H1 (cell line): ENCODE data around the gene CBL. TPM values are rescaled to one million over a fixed set of nuclear protein-coding genes. Genes with fewer than 3 reads are reported as not detected.

Experiments used
- CTCF ChIA-PET: fragments of 300-600 bp; sonication (Branson Sonifier 250); formaldehyde crosslinking; loops from one replicate; lab custom pipeline; 2021; ENCODE audit not compliant: partially characterized antibody; lab: Charles Lee
- POLR2A ChIA-PET: fragments of 300-600 bp; sonication (Branson Sonifier 250); formaldehyde crosslinking; loops from one replicate; lab custom pipeline; 2021; ENCODE audit warnings: inconsistent platforms; ENCODE audit not compliant: partially characterized antibody; lab: Charles Lee
- DNase-seq, 2 experiments: peaks; one replicate each; pipeline versions ENCODE4 v3.0.0 to v3.0.0-alpha.2; 2010 to 2022; ENCODE audit warnings: low spot score in 2 of 2, low read depth in 1 of 2, mixed read lengths in 1 of 2
- FAIRE-seq: peaks from 2 replicates; lab custom pipeline; 2011; peaks lifted over from hg19 to GRCh38; lab: Jason Lieb, UNC
- H2AFZ ChIP-seq: 2 replicates; pipeline ENCODE4 v1.8.1; 2012; ENCODE audit warnings: low read length, inconsistent platforms
- H2AK5ac ChIP-seq: 2 replicates; pipeline ENCODE4 v1.6.1; 2013; ENCODE audit warnings: low read depth, low read length
- H2BK120ac ChIP-seq: replicated peaks from 2 replicates; pipeline ENCODE3; 2013; ENCODE audit warnings: low read depth, low read length, inconsistent platforms
- H2BK12ac ChIP-seq: 2 replicates; pipeline ENCODE4 v1.6.1; 2013; ENCODE audit warnings: low read depth, low read length
- H2BK15ac ChIP-seq: 2 replicates; pipeline ENCODE4 v1.6.1; 2013; ENCODE audit warnings: low read length
- H2BK20ac ChIP-seq: 2 replicates; pipeline ENCODE4 v1.6.1; 2013; ENCODE audit warnings: low read length
- H2BK5ac ChIP-seq: 2 replicates; pipeline ENCODE4 v1.6.1; 2013; ENCODE audit warnings: low read depth, low read length
- H3K14ac ChIP-seq: 2 replicates; pipeline ENCODE4 v1.6.1; 2013; ENCODE audit warnings: inconsistent platforms; ENCODE audit not compliant: insufficient read length
- H3K18ac ChIP-seq: 2 replicates; pipeline ENCODE4 v1.6.1; 2013; ENCODE audit warnings: low read length; ENCODE audit errors: extremely low read depth
- H3K23ac ChIP-seq: 2 replicates; pipeline ENCODE4 v1.6.1; 2013; ENCODE audit warnings: inconsistent platforms; ENCODE audit not compliant: insufficient read length
- H3K23me2 ChIP-seq: 2 replicates; pipeline ENCODE4 v1.6.1; 2013; ENCODE audit warnings: low read depth, low read length
- H3K27ac ChIP-seq: 2 replicates; pipeline ENCODE4 v1.6.1; 2011; ENCODE audit warnings: low read depth, low read length, inconsistent platforms
- H3K27me3 ChIP-seq, 4 experiments: replicated peaks in 1 of 4; 1 replicate in 1 of 4; 2 replicates in 3 of 4; pipeline versions ENCODE4 v1.6.1 to v1.8.1; 2011 to 2013; ENCODE audit warnings: low read length in 3 of 4, mild to moderate bottlenecking in 3 of 4, inconsistent platforms in 2 of 4, mixed read lengths in 2 of 4, moderate library complexity in 1 of 4; ENCODE audit not compliant: control insufficient read depth in 3 of 4, insufficient read depth in 3 of 4; ENCODE audit errors: extremely low read depth in 1 of 4
- H3K36me3 ChIP-seq, 4 experiments: 2 replicates each; pipeline versions ENCODE4 v1.6.1 to v1.8.1; 2011 to 2013; ENCODE audit warnings: mild to moderate bottlenecking in 4 of 4, low read length in 3 of 4, moderate library complexity in 2 of 4, control low read depth in 1 of 4, inconsistent platforms in 1 of 4; ENCODE audit not compliant: insufficient read depth in 4 of 4, control insufficient read depth in 2 of 4
- H3K4ac ChIP-seq: replicated peaks from 2 replicates; pipeline ENCODE3; 2013; ENCODE audit warnings: low read length, low read depth, mixed read lengths, inconsistent platforms; ENCODE audit not compliant: insufficient read length
- H3K4me1 ChIP-seq, 4 experiments: replicated peaks in 1 of 4; 1 replicate in 1 of 4; 2 replicates in 3 of 4; pipeline versions ENCODE4 v1.6.1 to v1.8.1; 2011 to 2013; ENCODE audit warnings: low read length in 3 of 4, inconsistent platforms in 2 of 4, mixed read lengths in 1 of 4; ENCODE audit not compliant: insufficient read depth in 4 of 4, control insufficient read depth in 3 of 4
- H3K4me2 ChIP-seq, 2 experiments: 2 replicates each; pipeline versions ENCODE4 v1.6.1 to v1.8.1; 2011 to 2013; ENCODE audit warnings: low read depth in 2 of 2, low read length in 2 of 2, control low read depth in 1 of 2, inconsistent platforms in 1 of 2, mild to moderate bottlenecking in 1 of 2; ENCODE audit not compliant: insufficient read depth in 1 of 2
- H3K4me3 ChIP-seq, 4 experiments: fragments of 200-600, 300-600 bp in 1 of 4; sonication (generic), shearing (Covaris generic), sonication (Bioruptor Twin) in 1 of 4; 2 replicates each; pipeline versions ENCODE4 v1.5.1 to v1.8.1; 2011 to 2016; ENCODE audit warnings: low read length in 4 of 4, low read depth in 3 of 4, control low read depth in 2 of 4, inconsistent platforms in 2 of 4, mild to moderate bottlenecking in 2 of 4, mixed read lengths in 1 of 4, moderate library complexity in 1 of 4; ENCODE audit not compliant: insufficient read depth in 2 of 4; ENCODE audit errors: extremely low read depth in 1 of 4
- H3K56ac ChIP-seq: replicated peaks from 2 replicates; pipeline ENCODE3; 2013; ENCODE audit warnings: low read depth, mild to moderate bottlenecking, mixed read lengths, low read length, inconsistent platforms; ENCODE audit not compliant: insufficient read length
- H3K79me1 ChIP-seq: 2 replicates; pipeline ENCODE4 v1.6.1; 2013; ENCODE audit warnings: low read depth, low read length, control low read depth
- H3K79me2 ChIP-seq, 2 experiments: 2 replicates each; pipeline versions ENCODE4 v1.6.1 to v1.8.1; 2012 to 2013; ENCODE audit warnings: low read length in 2 of 2, mild to moderate bottlenecking in 2 of 2, inconsistent platforms in 1 of 2; ENCODE audit not compliant: insufficient read depth in 2 of 2, control insufficient read depth in 1 of 2
- H3K9ac ChIP-seq, 4 experiments: replicated peaks in 1 of 4; 1 replicate in 1 of 4; 2 replicates in 3 of 4; pipeline versions ENCODE4 v1.6.1 to v1.8.1; 2011 to 2013; ENCODE audit warnings: low read depth in 3 of 4, low read length in 3 of 4, control low read depth in 2 of 4, mild to moderate bottlenecking in 2 of 4, moderate library complexity in 2 of 4, inconsistent platforms in 1 of 4; ENCODE audit errors: extremely low read depth in 1 of 4
- H3K9me3 ChIP-seq, 2 experiments: 2 replicates each; pipeline versions ENCODE4 v1.6.1 to v1.8.1; 2012 to 2013; ENCODE audit warnings: mild to moderate bottlenecking in 2 of 2, moderate library complexity in 2 of 2, control low read depth in 1 of 2, inconsistent platforms in 1 of 2, low read depth in 1 of 2, low read length in 1 of 2, mixed read lengths in 1 of 2; ENCODE audit not compliant: insufficient read depth in 2 of 2
- H4K20me1 ChIP-seq, 2 experiments: replicated peaks in 1 of 2; 2 replicates each; pipeline versions ENCODE3 to v1.8.1; 2011 to 2013; ENCODE audit warnings: inconsistent platforms in 2 of 2, low read length in 2 of 2, mild to moderate bottlenecking in 1 of 2; ENCODE audit not compliant: insufficient read depth in 2 of 2, control insufficient read depth in 1 of 2
- H4K5ac ChIP-seq: 2 replicates; pipeline ENCODE4 v1.6.1; 2013; ENCODE audit warnings: low read length, low read depth, mixed read lengths, inconsistent platforms; ENCODE audit not compliant: insufficient read length
- H4K8ac ChIP-seq: 2 replicates; pipeline ENCODE4 v1.8.0; 2013; ENCODE audit warnings: mild to moderate bottlenecking, moderate library complexity, low read length, inconsistent platforms; ENCODE audit not compliant: insufficient read depth; ENCODE audit errors: extremely low read depth
- H4K91ac ChIP-seq: replicated peaks from 2 replicates; pipeline ENCODE3; 2013; ENCODE audit warnings: low read length, mixed read lengths, inconsistent platforms; ENCODE audit not compliant: insufficient read length
- CEBPB ChIP-seq: IDR thresholded peaks from 2 replicates; pipeline ENCODE4 v1.6.1; 2012; ENCODE audit warnings: low read depth, low read length
- CHD1 ChIP-seq: IDR thresholded peaks from 2 replicates; pipeline ENCODE4 v1.6.1; 2012; ENCODE audit warnings: low read depth, low read length, improper control_type of control experiment
- CHD2 ChIP-seq: IDR thresholded peaks from 2 replicates; pipeline ENCODE4 v1.6.1; 2012; ENCODE audit warnings: low read length, improper control_type of control experiment
- HDAC2 ChIP-seq, 2 experiments: fragments of 300-600 bp in 1 of 2; sonication (generic) in 1 of 2; IDR thresholded peaks; 2 replicates each; pipeline ENCODE4 v1.6.1; 2011 to 2012; ENCODE audit warnings: low read depth in 2 of 2, low read length in 2 of 2, mild to moderate bottlenecking in 2 of 2, moderate library complexity in 2 of 2, borderline replicate concordance in 1 of 2, inconsistent platforms in 1 of 2
- HDAC6 ChIP-seq: IDR thresholded peaks from one replicate; pipeline ENCODE4 v1.7.1; 2012; ENCODE audit warnings: low read depth, mild to moderate bottlenecking, inconsistent platforms, low read length, moderate library complexity
- JUN ChIP-seq: IDR thresholded peaks from 2 replicates; pipeline ENCODE4 v1.6.1; 2011; ENCODE audit warnings: low read depth, mild to moderate bottlenecking, improper control_type of control experiment, low read length
- RBBP5 ChIP-seq: IDR thresholded peaks from 2 replicates; pipeline ENCODE4 v1.7.1; 2012; ENCODE audit warnings: low read depth, mild to moderate bottlenecking, inconsistent platforms, low read length, moderate library complexity, borderline replicate concordance
- SIX5 ChIP-seq: IDR thresholded peaks from 2 replicates; pipeline ENCODE4 v1.6.1; 2011; ENCODE audit warnings: mild to moderate bottlenecking, low read depth, low read length
- TEAD4 ChIP-seq: IDR thresholded peaks from 2 replicates; pipeline ENCODE4 v1.6.1; 2012; ENCODE audit warnings: low read depth, low read length, inconsistent platforms, mixed read lengths
- ZNF274 ChIP-seq: IDR thresholded peaks from 2 replicates; pipeline ENCODE4 v1.7.0; 2012; ENCODE audit warnings: low read length, borderline replicate concordance; ENCODE audit errors: extremely low read depth
- WGBS, 2 experiments: shearing (Covaris generic) in 1 of 2; methylation state at CpG; one replicate each; pipeline versions ENCODE4 v1.1.6 to v1.1.7; 2013 to 2015; ENCODE audit warnings: low lambda C conversion rate in 2 of 2, mixed read lengths in 2 of 2, inconsistent platforms in 1 of 2, low coverage in 1 of 2, missing lambda C conversion rate in 1 of 2; ENCODE audit not compliant: insufficient replicate concordance in 2 of 2, insufficient coverage in 1 of 2, insufficient read length in 1 of 2; ENCODE audit errors: extremely low coverage in 1 of 2, missing lambda C conversion rate in 1 of 2; 5-methylcytosine and 5-hydroxymethylcytosine counted together
- polyA plus RNA-seq, 7 experiments: library from polyadenylated mRNA; depleted of rRNA in 3 of 7; stranded (reverse) in 5 of 7; unstranded in 2 of 7; fragments of >200 nt in 5 of 7; fragments of 200-250 nt in 2 of 7; gene quantifications; 1 replicate in 5 of 7; 2 replicates in 1 of 7; 4 replicates in 1 of 7; pipeline versions ENCODE4 v1.2.1 to v1.2.3, GENCODE V29; 2011 to 2013; ENCODE audit warnings: missing spikeins in 2 of 7, mixed read lengths in 2 of 7
- total RNA-seq: library from RNA; stranded (reverse); fragmentation: NEBNext Ultra II Directional; extraction: Animal tissue kit (Norgen Biotek cat#: 25700); gene quantifications from 2 replicates; pipeline ENCODE4 v1.2.1, GENCODE V29; 2021

Gene CBL
- total and polyA plus RNA-seq, 2 of the 8 experiments (the other 6 are each of a cell fraction or from before 2014, with no cell fraction given): 23.1 to 57.8 TPM

GRCh38 chr11:119322360-119322739 lies 116.2 kb downstream of the CBL start:
- ChIA-PET POLR2A (interaction anchor here (0.8 to 5.2 kb wide), 11 partner anchors 10 to 410 kb away, joined by 3 to 29 read pairs (median 4); partner anchors contain the start of genes RNF26 and USP2), CTCF (interaction anchor here (0.7 to 16.8 kb wide), 30 partner anchors 13 to 285 kb away, joined by 3 to 415 read pairs (median 5); partner anchors contain the start of genes C1QTNF5, MFRP, RNF26 and USP2)
- no peak overlapping the region for H2AFZ ChIP-seq
- no peak overlapping the region for H3K18ac ChIP-seq
- no peak overlapping the region for H3K14ac ChIP-seq
- H3K56ac ChIP-seq: no peak overlapping the region
- H3K4me3 ChIP-seq: no peak overlapping the region
- H3K4me2 ChIP-seq: no peak overlapping the region; a peak in 1 of 4 replicates
- H3K36me3 ChIP-seq: no peaks in the 10 kb centered on the region
- 0 out of 2 replicates have a peak overlapping the region, but pooled peaks have one; percentile 38 for H2BK15ac ChIP-seq
- H3K23ac ChIP-seq: no peak overlapping the region
- no peaks in the 10 kb centered on the region for H4K20me1 ChIP-seq
- H3K27ac ChIP-seq: no peak overlapping the region
- peaks cover 10% of the 10 kb centered on the region; the same call in 1 of the 2 replicates for H3K23me2 ChIP-seq
- no peaks in the 10 kb centered on the region for H3K79me1 ChIP-seq
- DNase-seq (no peak), FAIRE-seq (no peak)
- no peak overlapping the region for H4K8ac ChIP-seq
- H4K91ac ChIP-seq: no peak overlapping the region
- H2BK120ac ChIP-seq: no peak overlapping the region
- 0 out of 2 replicates have a peak overlapping the region, but pooled peaks have one; percentile 28 for H2BK12ac ChIP-seq
- no peak overlapping the region for H2AK5ac ChIP-seq
- no peak overlapping the region for H4K5ac ChIP-seq
- H3K4me1 ChIP-seq: peaks cover 11 to 36% (median 31%) of the 10 kb centered on the region in 4 experiments
- peaks cover 0 to 16% (median 11%) of the 10 kb centered on the region in 4 experiments; a peak in 5 of 7 replicates for H3K27me3 ChIP-seq
- H2BK20ac ChIP-seq: no peak overlapping the region
- 89% methylated on average over 6 of the region's 6 CpGs; no CpG with 5 or more reads in 1 of the 2 experiments for WGBS, 2 experiments
- no peaks in the 10 kb centered on the region for H3K9me3 ChIP-seq
- TF ChIP-seq HDAC6 (no peak), RBBP5 (no peak), TEAD4 (no peak), JUN (no peak), SIX5 (no peak), CEBPB (no peak), CHD1 (no peak), HDAC2 (IDR thresholded peaks at IDR 0.05; ENCODE audit: borderline replicate concordance in 1 of 2, low read depth in 2 of 2, low read length in 2 of 2) (no peak), CHD2 (no peak), ZNF274 (no peak)
- H3K9ac ChIP-seq: no peak overlapping the region
- H3K4ac ChIP-seq: no peak overlapping the region
- H3K79me2 ChIP-seq: no peaks in the 10 kb centered on the region
- no peak overlapping the region; the same call in 1 of the 2 replicates for H2BK5ac ChIP-seq
